ENCODE data around the gene KIF26B.

Gene KIF26B

DNA sequence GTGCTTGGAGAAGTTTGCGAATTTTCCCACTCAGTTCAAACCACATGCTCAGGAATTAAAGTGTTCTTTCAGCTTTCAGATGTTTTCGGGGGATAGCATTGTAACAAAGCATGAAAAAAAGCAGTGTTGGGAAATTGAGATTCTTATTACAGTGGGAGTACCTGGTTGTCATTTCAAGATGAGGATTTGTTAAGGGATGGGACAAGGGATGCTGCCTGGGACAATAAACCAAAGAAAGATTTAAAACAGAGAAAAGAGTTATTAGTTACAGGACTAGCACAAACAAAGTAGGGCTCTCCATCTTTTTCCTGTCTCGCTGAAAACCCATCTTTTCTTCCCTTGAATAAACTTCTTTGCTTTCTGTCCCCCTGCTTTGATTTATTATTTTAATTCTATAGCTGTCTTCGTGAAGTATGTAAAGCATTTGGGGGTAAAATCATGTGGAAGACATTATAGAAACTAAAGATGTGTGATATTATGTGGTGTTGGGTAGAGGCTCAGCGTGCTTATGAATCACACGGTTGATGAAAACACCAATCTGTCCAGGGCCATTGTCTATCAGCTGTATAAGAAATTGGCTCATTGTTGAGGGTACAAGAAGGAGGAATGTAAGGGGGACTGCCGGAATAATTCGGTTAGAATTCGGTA, 277.6 kb downstream of the KIF26B start:
- DNase-seq (no peak), ATAC-seq (ENCODE audit: insufficient read depth, low read depth) (no peak)
- H3K4me1 ChIP-seq (ENCODE audit: insufficient read depth, low read length), result no peaks in the 10 kb centered on the region
- H3K9ac ChIP-seq (ENCODE audit: low read depth, low read length), result no peak overlapping the region
- H3K27me3 ChIP-seq (ENCODE audit: insufficient read depth, low read length, poor library complexity), result no peaks in the 10 kb centered on the region
- H3K27ac ChIP-seq (ENCODE audit: low read length), result no peak overlapping the region
- H4K20me1 ChIP-seq (ENCODE audit: insufficient read depth, low read length), result no peaks in the 10 kb centered on the region
- no peaks in the 10 kb centered on the region for H3K79me2 ChIP-seq (ENCODE audit: insufficient read depth, low read length)
- no peak overlapping the region for H3K4me2 ChIP-seq (ENCODE audit: insufficient read depth, low read length)
- TF ChIP-seq, protein P1, sequence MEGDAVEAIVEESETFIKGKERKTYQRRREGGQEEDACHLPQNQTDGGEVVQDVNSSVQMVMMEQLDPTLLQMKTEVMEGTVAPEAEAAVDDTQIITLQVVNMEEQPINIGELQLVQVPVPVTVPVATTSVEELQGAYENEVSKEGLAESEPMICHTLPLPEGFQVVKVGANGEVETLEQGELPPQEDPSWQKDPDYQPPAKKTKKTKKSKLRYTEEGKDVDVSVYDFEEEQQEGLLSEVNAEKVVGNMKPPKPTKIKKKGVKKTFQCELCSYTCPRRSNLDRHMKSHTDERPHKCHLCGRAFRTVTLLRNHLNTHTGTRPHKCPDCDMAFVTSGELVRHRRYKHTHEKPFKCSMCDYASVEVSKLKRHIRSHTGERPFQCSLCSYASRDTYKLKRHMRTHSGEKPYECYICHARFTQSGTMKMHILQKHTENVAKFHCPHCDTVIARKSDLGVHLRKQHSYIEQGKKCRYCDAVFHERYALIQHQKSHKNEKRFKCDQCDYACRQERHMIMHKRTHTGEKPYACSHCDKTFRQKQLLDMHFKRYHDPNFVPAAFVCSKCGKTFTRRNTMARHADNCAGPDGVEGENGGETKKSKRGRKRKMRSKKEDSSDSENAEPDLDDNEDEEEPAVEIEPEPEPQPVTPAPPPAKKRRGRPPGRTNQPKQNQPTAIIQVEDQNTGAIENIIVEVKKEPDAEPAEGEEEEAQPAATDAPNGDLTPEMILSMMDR (IDR thresholded peaks at IDR 0.05; ENCODE audit: borderline replicate concordance, extremely low read depth, low read length, poor library complexity, severe bottlenecking), result no peak
- H3K36me3 ChIP-seq (ENCODE audit: insufficient read depth, low read length), result no peaks in the 10 kb centered on the region
- no peak overlapping the region for H3K4me3 ChIP-seq (ENCODE audit: low read depth in 1 of 2, low read length in 2 of 2)
- H3K9me3 ChIP-seq (ENCODE audit: insufficient read depth, low read length, severe bottlenecking), result no peaks in the 10 kb centered on the region
- no peak overlapping the region for H2AFZ ChIP-seq (ENCODE audit: low read depth, low read length)

- H3K27me3 ChIP-seq (ENCODE audit: insufficient read depth, low read length, poor library complexity), result no peaks in the 10 kb centered on the region
- no peaks in the 10 kb centered on the region for H3K4me1 ChIP-seq (ENCODE audit: insufficient read depth, low read length)
- TF ChIP-seq, protein P1 (IDR thresholded peaks at IDR 0.05; ENCODE audit: borderline replicate concordance, extremely low read depth, low read length, poor library complexity, severe bottlenecking), result no peak
- TF ChIP-seq EZH2 (IDR thresholded peaks at IDR 0.05; ENCODE audit: borderline replicate concordance, low read depth, low read length, severe bottlenecking), result no peak
- no peak overlapping the region for H2AFZ ChIP-seq (ENCODE audit: low read depth, low read length)
- no peaks in the 10 kb centered on the region for H3K36me3 ChIP-seq (ENCODE audit: insufficient read depth, low read length)
- H3K4me2 ChIP-seq (ENCODE audit: insufficient read depth, low read length), result no peak overlapping the region
- no peaks in the 10 kb centered on the region for H4K20me1 ChIP-seq (ENCODE audit: insufficient read depth, low read length)
- no peak overlapping the region for H3K9ac ChIP-seq (ENCODE audit: low read depth, low read length)
- ATAC-seq (ENCODE audit: insufficient read depth, low read depth), result no peak
- H3K4me3 ChIP-seq (ENCODE audit: low read depth in 1 of 2, low read length in 2 of 2), result no peak overlapping the region
- no peaks in the 10 kb centered on the region for H3K9me3 ChIP-seq (ENCODE audit: insufficient read depth, low read length, severe bottlenecking)
- no peak overlapping the region for H3K27ac ChIP-seq (ENCODE audit: low read length)
- no peak for DNase-seq
- H3K79me2 ChIP-seq (ENCODE audit: insufficient read depth, low read length), result no peaks in the 10 kb centered on the region
These were observed 278.8 kb downstream of the KIF26B start for GRCh38 chr1:245433561-245433960.

GRCh38 chr1:245434280-245434679, 279.5 kb downstream of the KIF26B start:
- DNase-seq (no peak), ATAC-seq (ENCODE audit: insufficient read depth, low read depth) (no peak)
- H4K20me1 ChIP-seq (ENCODE audit: insufficient read depth, low read length), result no peaks in the 10 kb centered on the region
- no peaks in the 10 kb centered on the region for H3K9me3 ChIP-seq (ENCODE audit: insufficient read depth, low read length, severe bottlenecking)
- H3K27ac ChIP-seq (ENCODE audit: low read length), result no peak overlapping the region
- no peak overlapping the region for H3K4me2 ChIP-seq (ENCODE audit: insufficient read depth, low read length)
- H3K4me1 ChIP-seq (ENCODE audit: insufficient read depth, low read length), result no peaks in the 10 kb centered on the region
- H2AFZ ChIP-seq (ENCODE audit: low read depth, low read length), result no peak overlapping the region
- no peaks in the 10 kb centered on the region for H3K36me3 ChIP-seq (ENCODE audit: insufficient read depth, low read length)
- TF ChIP-seq, protein P1 (IDR thresholded peaks at IDR 0.05; ENCODE audit: borderline replicate concordance, extremely low read depth, low read length, poor library complexity, severe bottlenecking), result peak; percentile 8
- no peak for TF ChIP-seq EZH2 (IDR thresholded peaks at IDR 0.05; ENCODE audit: borderline replicate concordance, low read depth, low read length, severe bottlenecking)
- H3K27me3 ChIP-seq (ENCODE audit: insufficient read depth, low read length, poor library complexity), result no peaks in the 10 kb centered on the region
- H3K9ac ChIP-seq (ENCODE audit: low read depth, low read length), result no peak overlapping the region
- no peaks in the 10 kb centered on the region for H3K79me2 ChIP-seq (ENCODE audit: insufficient read depth, low read length)
- no peak overlapping the region for H3K4me3 ChIP-seq (ENCODE audit: low read depth in 1 of 2, low read length in 2 of 2)

All from DND-41 (cell line).